H9 (cell line): ENCODE data around the gene BEGAIN. TPM values are rescaled to one million over a fixed set of nuclear protein-coding genes. Genes with fewer than 3 reads are reported as not detected.

Experiments
- DNase-seq: peaks from one replicate; pipeline ENCODE4 v3.0.0-alpha.2; 2017
- H2AFZ ChIP-seq: one replicate; pipeline ENCODE4 v1.6.1; 2013; ENCODE audit warnings: mild to moderate bottlenecking, low read length, control low read depth, moderate library complexity
- H2AK5ac ChIP-seq: 2 replicates; pipeline ENCODE4 v1.6.1; 2013; ENCODE audit warnings: low read length, control low read depth, mixed read lengths; ENCODE audit not compliant: insufficient read length
- H2BK120ac ChIP-seq: one replicate; pipeline ENCODE4 v1.6.1; 2013; ENCODE audit warnings: low read depth, mild to moderate bottlenecking, low read length, control low read depth, inconsistent platforms; ENCODE audit not compliant: poor library complexity, severe bottlenecking
- H2BK12ac ChIP-seq: 2 replicates; pipeline ENCODE4 v1.6.1; 2013; ENCODE audit warnings: low read length, control low read depth, mixed read lengths, low read depth; ENCODE audit not compliant: insufficient read length
- H2BK15ac ChIP-seq: 2 replicates; pipeline ENCODE4 v1.6.1; 2013; ENCODE audit warnings: low read depth, low read length, control low read depth
- H2BK20ac ChIP-seq: one replicate; pipeline ENCODE4 v1.6.1; 2013; ENCODE audit warnings: low read depth, mild to moderate bottlenecking, low read length, control low read depth, inconsistent platforms; ENCODE audit not compliant: poor library complexity, severe bottlenecking
- H2BK5ac ChIP-seq: 2 replicates; pipeline ENCODE4 v1.6.1; 2013; ENCODE audit warnings: low read length, control low read depth, mixed read lengths; ENCODE audit not compliant: insufficient read length
- H3K14ac ChIP-seq: 2 replicates; pipeline ENCODE4 v1.6.1; 2013; ENCODE audit warnings: low read length, control low read depth; ENCODE audit not compliant: insufficient read depth
- H3K18ac ChIP-seq: 2 replicates; pipeline ENCODE4 v1.6.1; 2013; ENCODE audit warnings: low read depth, mild to moderate bottlenecking, mixed read lengths, low read length, control low read depth; ENCODE audit not compliant: insufficient read length
- H3K23ac ChIP-seq: 2 replicates; pipeline ENCODE4 v1.6.1; 2013; ENCODE audit warnings: low read length, control low read depth, mixed read lengths, low read depth; ENCODE audit not compliant: insufficient read length
- H3K23me2 ChIP-seq: 2 replicates; pipeline ENCODE4 v1.6.1; 2013; ENCODE audit warnings: low read depth, mild to moderate bottlenecking, mixed read lengths, low read length, control low read depth; ENCODE audit not compliant: insufficient read length, poor library complexity, severe bottlenecking
- H3K27ac ChIP-seq: 2 replicates; pipeline ENCODE4 v1.5.1; 2013; ENCODE audit warnings: low read length, control low read depth, mixed read lengths, low read depth; ENCODE audit not compliant: insufficient read length
- H3K27me3 ChIP-seq: 2 replicates; pipeline ENCODE4 v1.6.1; 2013; ENCODE audit warnings: low read length, control low read depth, inconsistent platforms; ENCODE audit not compliant: insufficient read depth
- H3K4ac ChIP-seq: 2 replicates; pipeline ENCODE4 v1.6.1; 2013; ENCODE audit warnings: low read depth, mild to moderate bottlenecking, control low read depth, inconsistent platforms, low read length, moderate library complexity
- H3K4me1 ChIP-seq: 2 replicates; pipeline ENCODE4 v1.6.1; 2013; ENCODE audit warnings: low read length, control low read depth, inconsistent platforms; ENCODE audit not compliant: insufficient read depth
- H3K4me2 ChIP-seq: 2 replicates; pipeline ENCODE4 v1.6.1; 2013; ENCODE audit warnings: low read length, control low read depth, mixed read lengths; ENCODE audit not compliant: insufficient read length, insufficient read depth
- H3K56ac ChIP-seq: 2 replicates; pipeline ENCODE4 v1.6.1; 2013; ENCODE audit warnings: low read depth, mild to moderate bottlenecking, mixed read lengths, low read length, control low read depth; ENCODE audit not compliant: insufficient read length
- H3K79me1 ChIP-seq: 2 replicates; pipeline ENCODE4 v1.6.1; 2013; ENCODE audit warnings: low read depth, mild to moderate bottlenecking, moderate library complexity, low read length, control low read depth, inconsistent platforms; ENCODE audit not compliant: insufficient read depth, poor library complexity, severe bottlenecking
- H3K79me2 ChIP-seq: 2 replicates; pipeline ENCODE4 v1.6.1; 2013; ENCODE audit warnings: low read length, control low read depth, inconsistent platforms; ENCODE audit not compliant: insufficient read depth
- H3K9ac ChIP-seq: 2 replicates; pipeline ENCODE4 v1.6.1; 2013; ENCODE audit warnings: low read length, control low read depth, mixed read lengths; ENCODE audit not compliant: insufficient read length; ENCODE audit errors: extremely low read depth
- H3K9me3 ChIP-seq: one replicate; pipeline ENCODE4 v1.6.1; 2013; ENCODE audit warnings: low read depth, low read length, inconsistent platforms; ENCODE audit not compliant: control insufficient read depth
- H3T11ph ChIP-seq: one replicate; pipeline ENCODE4 v1.6.1; 2013; ENCODE audit warnings: mild to moderate bottlenecking, low read length, control low read depth, inconsistent platforms
- H4K20me1 ChIP-seq: one replicate; pipeline ENCODE4 v1.6.1; 2013; ENCODE audit not compliant: control insufficient read depth, insufficient read length, insufficient read depth
- H4K5ac ChIP-seq: 2 replicates; pipeline ENCODE4 v1.6.1; 2013; ENCODE audit warnings: low read depth, mild to moderate bottlenecking, mixed read lengths, low read length, control low read depth; ENCODE audit not compliant: insufficient read length
- H4K8ac ChIP-seq: replicated peaks from 2 replicates; pipeline ENCODE4 v1.6.1; 2013; ENCODE audit warnings: low read length, control low read depth, mixed read lengths, low read depth; ENCODE audit not compliant: insufficient read length
- H4K91ac ChIP-seq: 2 replicates; pipeline ENCODE4 v1.6.1; 2013; ENCODE audit warnings: low read depth, mild to moderate bottlenecking, moderate library complexity, mixed read lengths, low read length, control low read depth; ENCODE audit not compliant: insufficient read length
- H3K27ac Mint-ChIP-seq, 3 experiments: 2 replicates in 2 of 3; 3 replicates in 1 of 3; pipeline ENCODE4 v1.8.0; 2020 to 2021; ENCODE audit warnings: mixed read lengths in 3 of 3, mild to moderate bottlenecking in 1 of 3, moderate library complexity in 1 of 3
- H3K27me3 Mint-ChIP-seq: 2 replicates; pipeline ENCODE4 v1.8.0; 2021; ENCODE audit warnings: low read depth, mild to moderate bottlenecking, moderate library complexity, mixed read lengths
- H3K36me3 Mint-ChIP-seq, 3 experiments: 2 replicates in 2 of 3; 3 replicates in 1 of 3; pipeline ENCODE4 v1.8.0; 2020 to 2021; ENCODE audit warnings: low read depth in 3 of 3, mixed read lengths in 3 of 3; ENCODE audit not compliant: insufficient read depth in 1 of 3
- H3K4me1 Mint-ChIP-seq, 2 experiments: 2 replicates each; pipeline ENCODE4 v1.8.0; 2020; ENCODE audit warnings: mixed read lengths in 2 of 2
- H3K4me3 Mint-ChIP-seq, 2 experiments: 2 replicates in 1 of 2; 3 replicates in 1 of 2; pipeline ENCODE4 v1.8.0; 2020 to 2021; ENCODE audit warnings: mild to moderate bottlenecking in 2 of 2, mixed read lengths in 2 of 2, moderate library complexity in 1 of 2
- H3K9me3 Mint-ChIP-seq, 2 experiments: 2 replicates in 1 of 2; 3 replicates in 1 of 2; pipeline ENCODE4 v1.8.0; 2020; ENCODE audit warnings: mild to moderate bottlenecking in 2 of 2, mixed read lengths in 2 of 2, moderate library complexity in 1 of 2
- WGBS: extraction: QIAGEN DNeasy Blood & Tissue Kit; methylation state at CpG from one replicate; pipeline ENCODE4 v1.1.7; 2013; ENCODE audit warnings: missing lambda C conversion rate, low lambda C conversion rate, mixed read lengths; ENCODE audit not compliant: insufficient read length; ENCODE audit errors: extremely low coverage; 5-methylcytosine and 5-hydroxymethylcytosine counted together
- total RNA-seq: library from RNA; stranded (reverse); gene quantifications from 2 replicates; pipeline ENCODE4 v1.2.1, GENCODE V29; 2021
- TF ChIP-seq, protein P1 (sequence below): fragments of 200-600 bp; sonication (generic); conservative IDR thresholded peaks from 3 replicates; pipeline ENCODE4 v1.8.0; 2021; ENCODE audit warnings: antibody characterized with exemption, mild to moderate bottlenecking

The BEGAIN gene
- total RNA-seq, 1 experiment from 2014 or later = 2.6 TPM

DNA sequence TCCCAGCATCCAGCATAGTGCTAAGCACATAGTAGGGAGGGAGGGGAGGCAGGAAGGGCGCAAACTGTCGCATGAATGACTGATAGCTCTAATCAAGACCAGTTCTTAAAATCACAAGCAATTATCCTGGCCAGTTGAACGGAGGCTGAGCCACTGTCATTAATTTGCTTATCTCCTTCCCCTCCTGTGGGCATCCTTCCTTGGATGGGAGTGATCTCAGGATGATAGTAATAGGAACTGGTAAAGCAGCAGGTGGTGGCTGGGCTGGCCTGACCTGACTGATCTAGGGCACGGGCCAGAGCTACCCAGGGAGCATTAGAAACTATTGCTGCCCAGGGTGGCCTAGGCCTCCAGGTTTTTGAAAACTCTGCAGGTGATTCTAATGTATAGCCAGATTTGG lies 97.0 kb downstream of the BEGAIN start:
- H3K27ac Mint-ChIP-seq = no peak overlapping the region
- H3K4ac ChIP-seq = no peak overlapping the region
- no peak overlapping the region for H2BK15ac ChIP-seq
- H3K23me2 ChIP-seq = no peaks in the 10 kb centered on the region
- H3K9me3 Mint-ChIP-seq = no peaks in the 10 kb centered on the region
- H4K91ac ChIP-seq = no peak overlapping the region
- no peak overlapping the region for H2BK5ac ChIP-seq
- H3K4me2 ChIP-seq = no peak overlapping the region
- TF ChIP-seq, protein P1, sequence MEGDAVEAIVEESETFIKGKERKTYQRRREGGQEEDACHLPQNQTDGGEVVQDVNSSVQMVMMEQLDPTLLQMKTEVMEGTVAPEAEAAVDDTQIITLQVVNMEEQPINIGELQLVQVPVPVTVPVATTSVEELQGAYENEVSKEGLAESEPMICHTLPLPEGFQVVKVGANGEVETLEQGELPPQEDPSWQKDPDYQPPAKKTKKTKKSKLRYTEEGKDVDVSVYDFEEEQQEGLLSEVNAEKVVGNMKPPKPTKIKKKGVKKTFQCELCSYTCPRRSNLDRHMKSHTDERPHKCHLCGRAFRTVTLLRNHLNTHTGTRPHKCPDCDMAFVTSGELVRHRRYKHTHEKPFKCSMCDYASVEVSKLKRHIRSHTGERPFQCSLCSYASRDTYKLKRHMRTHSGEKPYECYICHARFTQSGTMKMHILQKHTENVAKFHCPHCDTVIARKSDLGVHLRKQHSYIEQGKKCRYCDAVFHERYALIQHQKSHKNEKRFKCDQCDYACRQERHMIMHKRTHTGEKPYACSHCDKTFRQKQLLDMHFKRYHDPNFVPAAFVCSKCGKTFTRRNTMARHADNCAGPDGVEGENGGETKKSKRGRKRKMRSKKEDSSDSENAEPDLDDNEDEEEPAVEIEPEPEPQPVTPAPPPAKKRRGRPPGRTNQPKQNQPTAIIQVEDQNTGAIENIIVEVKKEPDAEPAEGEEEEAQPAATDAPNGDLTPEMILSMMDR = no peak
- H4K20me1 ChIP-seq = no peaks in the 10 kb centered on the region
- no peak overlapping the region for H2BK20ac ChIP-seq
- no peak overlapping the region for H3K56ac ChIP-seq
- no peak overlapping the region for H2BK120ac ChIP-seq
- no peaks in the 10 kb centered on the region for H3K27me3 ChIP-seq
- H2AFZ ChIP-seq = no peak overlapping the region
- no peak overlapping the region for H3K4me3 Mint-ChIP-seq
- no peak overlapping the region for H3K27ac ChIP-seq
- no peaks in the 10 kb centered on the region for H3K36me3 Mint-ChIP-seq
- H3K27me3 Mint-ChIP-seq = no peaks in the 10 kb centered on the region; the same call in 1 of the 2 replicates
- no peak overlapping the region for H2BK12ac ChIP-seq
- H2AK5ac ChIP-seq = no peak overlapping the region
- DNase-seq = no peak
- WGBS = no CpG with 5 or more reads among the region's 4 CpGs
- no peak overlapping the region for H3K9ac ChIP-seq
- H4K5ac ChIP-seq = no peak overlapping the region
- no peak overlapping the region for H3T11ph ChIP-seq
- H3K79me1 ChIP-seq = no peaks in the 10 kb centered on the region
- H3K18ac ChIP-seq = no peak overlapping the region
- H3K23ac ChIP-seq = no peak overlapping the region
- H3K79me2 ChIP-seq = no peaks in the 10 kb centered on the region; the same call in 1 of the 2 replicates
- H3K14ac ChIP-seq = no peak overlapping the region
- no peak overlapping the region for H4K8ac ChIP-seq
- no peaks in the 10 kb centered on the region for H3K9me3 ChIP-seq
- peaks cover 4 to 5% of the 10 kb centered on the region in 2 experiments for H3K4me1 Mint-ChIP-seq
- H3K4me1 ChIP-seq = no peaks in the 10 kb centered on the region
